Measurements from ENCODE around the gene ERI3. TPM values are rescaled to one million over a fixed set of nuclear protein-coding genes. Genes with fewer than 3 reads are reported as not detected.

Gene ERI3
- total RNA-seq, 2 donors from 2014 or later = 71.9 to 92.1 TPM

DNA sequence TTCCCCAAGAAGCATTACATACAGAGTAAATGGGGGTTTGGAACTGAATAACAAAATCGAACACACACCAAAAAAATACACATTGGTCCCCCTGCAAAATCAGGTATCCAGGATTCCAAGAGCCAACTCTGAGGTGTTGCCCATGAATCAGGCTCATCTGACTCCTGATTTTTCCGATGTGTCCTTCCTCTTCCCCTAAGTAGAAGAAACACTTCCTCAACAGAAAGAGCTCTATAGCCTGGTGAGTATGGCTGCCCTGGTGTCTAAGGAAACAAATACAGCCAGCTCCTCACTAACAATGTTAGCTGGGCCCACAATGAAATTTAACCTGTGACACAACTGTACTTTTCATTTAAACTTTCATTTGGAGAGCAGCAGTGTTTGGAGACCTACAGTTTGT, 33.6 kb downstream of the ERI3 start:
- peaks cover 23% of the 10 kb centered on the region for H3K36me3 ChIP-seq (ENCODE audit: control insufficient read depth, insufficient read depth, low read length)
- Mint-ChIP-seq H3K4me1 (peaks cover 29% of the 10 kb centered on the region), H3K9me3 (no peaks in the 10 kb centered on the region), H3K27me3 (ENCODE audit: insufficient read depth) (no peaks in the 10 kb centered on the region), H3K27ac (no peak overlapping the region), H3K4me3 (no peak overlapping the region), H3K36me3 (ENCODE audit: low read depth) (peaks cover 46% of the 10 kb centered on the region)
- TF ChIP-seq, protein P1, sequence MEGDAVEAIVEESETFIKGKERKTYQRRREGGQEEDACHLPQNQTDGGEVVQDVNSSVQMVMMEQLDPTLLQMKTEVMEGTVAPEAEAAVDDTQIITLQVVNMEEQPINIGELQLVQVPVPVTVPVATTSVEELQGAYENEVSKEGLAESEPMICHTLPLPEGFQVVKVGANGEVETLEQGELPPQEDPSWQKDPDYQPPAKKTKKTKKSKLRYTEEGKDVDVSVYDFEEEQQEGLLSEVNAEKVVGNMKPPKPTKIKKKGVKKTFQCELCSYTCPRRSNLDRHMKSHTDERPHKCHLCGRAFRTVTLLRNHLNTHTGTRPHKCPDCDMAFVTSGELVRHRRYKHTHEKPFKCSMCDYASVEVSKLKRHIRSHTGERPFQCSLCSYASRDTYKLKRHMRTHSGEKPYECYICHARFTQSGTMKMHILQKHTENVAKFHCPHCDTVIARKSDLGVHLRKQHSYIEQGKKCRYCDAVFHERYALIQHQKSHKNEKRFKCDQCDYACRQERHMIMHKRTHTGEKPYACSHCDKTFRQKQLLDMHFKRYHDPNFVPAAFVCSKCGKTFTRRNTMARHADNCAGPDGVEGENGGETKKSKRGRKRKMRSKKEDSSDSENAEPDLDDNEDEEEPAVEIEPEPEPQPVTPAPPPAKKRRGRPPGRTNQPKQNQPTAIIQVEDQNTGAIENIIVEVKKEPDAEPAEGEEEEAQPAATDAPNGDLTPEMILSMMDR (conservative IDR thresholded peaks at IDR 0.05) = no peak
- no peak overlapping the region for H3K4me3 ChIP-seq (ENCODE audit: low read length)
- no peaks in the 10 kb centered on the region for H3K27me3 ChIP-seq (ENCODE audit: control insufficient read depth, insufficient read depth, low read length, poor library complexity, severe bottlenecking)
- H3K9ac ChIP-seq (ENCODE audit: extremely low read depth, low read length, poor library complexity, severe bottlenecking) = no peak overlapping the region
- WGBS, 2 experiments (ENCODE audit: insufficient coverage in 1 of 2, insufficient read length in 1 of 2) = 78% methylated on average over 2 of the region's 2 CpGs; no CpG with 5 or more reads in 1 of the 2 experiments
- H3K27ac ChIP-seq (ENCODE audit: low read depth, low read length) = no peak overlapping the region
- DNase-seq = no peak
- H3K9me3 ChIP-seq (ENCODE audit: control insufficient read depth, low read length) = no peaks in the 10 kb centered on the region
- peaks cover 5% of the 10 kb centered on the region for H3K4me1 ChIP-seq (ENCODE audit: control insufficient read depth, insufficient read depth, low read length)

DNA sequence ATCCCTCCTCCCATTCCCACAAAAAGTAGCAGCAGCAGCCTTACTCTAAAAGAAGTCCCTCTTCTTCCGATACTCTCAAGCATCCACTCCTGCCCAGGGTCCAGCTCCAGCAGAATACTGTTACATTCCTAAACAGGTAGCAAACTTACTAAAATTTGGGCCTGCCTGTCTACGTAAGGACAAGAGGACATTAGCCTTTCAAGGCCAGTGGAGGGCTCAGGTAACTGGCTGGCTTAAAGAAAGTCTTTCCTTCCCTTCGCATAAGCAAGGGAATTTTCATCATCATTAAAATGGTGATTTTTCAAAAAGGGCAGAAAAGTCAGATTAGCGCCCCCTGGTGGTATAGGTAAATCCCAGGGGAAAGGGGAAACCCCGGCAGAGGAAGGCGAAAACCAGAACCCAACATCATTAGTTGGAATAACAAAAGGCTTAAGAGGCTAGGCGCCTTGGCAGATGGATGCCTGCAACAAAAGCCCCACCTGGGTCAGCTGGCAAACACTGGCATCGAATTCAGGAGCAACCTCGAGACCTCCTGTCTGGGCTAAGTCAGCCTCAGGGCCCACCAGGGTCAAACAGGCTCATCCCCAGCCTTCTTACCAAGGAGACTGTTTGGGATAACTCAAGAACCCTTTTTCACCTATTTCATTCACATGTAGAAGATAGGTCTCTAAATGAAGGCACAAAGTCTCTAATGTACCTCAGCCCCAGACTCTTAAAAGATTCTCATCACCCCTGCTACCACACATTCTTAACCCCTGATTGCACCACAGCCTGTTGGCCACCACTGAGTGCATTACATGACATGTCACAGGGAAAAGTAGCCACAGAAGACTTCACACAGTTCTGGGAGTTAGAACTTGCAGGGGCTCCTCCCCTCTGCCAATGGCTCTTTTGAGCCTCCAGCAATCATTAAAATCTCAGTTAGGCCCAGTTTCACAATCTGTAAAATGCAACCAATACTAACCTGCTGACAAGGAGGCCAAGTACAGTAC, 36.7 kb downstream of the ERI3 start:
- Histone ChIP-seq H3K36me3 (ENCODE audit: control insufficient read depth, insufficient read depth, low read length) (peaks cover 23% of the 10 kb centered on the region), H3K27me3 (ENCODE audit: control insufficient read depth, insufficient read depth, low read length, poor library complexity, severe bottlenecking) (no peaks in the 10 kb centered on the region), H3K4me3 (ENCODE audit: low read length) (no peak overlapping the region), H3K9me3 (ENCODE audit: control insufficient read depth, low read length) (no peaks in the 10 kb centered on the region), H3K27ac (ENCODE audit: low read depth, low read length) (no peak overlapping the region), H3K9ac (ENCODE audit: extremely low read depth, low read length, poor library complexity, severe bottlenecking) (no peak overlapping the region), H3K4me1 (ENCODE audit: control insufficient read depth, insufficient read depth, low read length) (peaks cover 17% of the 10 kb centered on the region)
- no peaks in the 10 kb centered on the region for H3K9me3 Mint-ChIP-seq
- TF ChIP-seq, protein P1 (conservative IDR thresholded peaks at IDR 0.05) = peak; percentile 95
- 49 to 61% methylated on average over 4 to 9 of the region's 9 CpGs for WGBS, 2 experiments (ENCODE audit: insufficient coverage in 1 of 2, insufficient read length in 1 of 2)
- H3K27ac Mint-ChIP-seq = peak overlapping the region; percentile 59
- H3K4me1 Mint-ChIP-seq = peaks cover 38% of the 10 kb centered on the region
- H3K36me3 Mint-ChIP-seq (ENCODE audit: low read depth) = peaks cover 38% of the 10 kb centered on the region
- peak; percentile 83 for DNase-seq
- H3K4me3 Mint-ChIP-seq = no peak overlapping the region
- H3K27me3 Mint-ChIP-seq (ENCODE audit: insufficient read depth) = no peaks in the 10 kb centered on the region

DNA sequence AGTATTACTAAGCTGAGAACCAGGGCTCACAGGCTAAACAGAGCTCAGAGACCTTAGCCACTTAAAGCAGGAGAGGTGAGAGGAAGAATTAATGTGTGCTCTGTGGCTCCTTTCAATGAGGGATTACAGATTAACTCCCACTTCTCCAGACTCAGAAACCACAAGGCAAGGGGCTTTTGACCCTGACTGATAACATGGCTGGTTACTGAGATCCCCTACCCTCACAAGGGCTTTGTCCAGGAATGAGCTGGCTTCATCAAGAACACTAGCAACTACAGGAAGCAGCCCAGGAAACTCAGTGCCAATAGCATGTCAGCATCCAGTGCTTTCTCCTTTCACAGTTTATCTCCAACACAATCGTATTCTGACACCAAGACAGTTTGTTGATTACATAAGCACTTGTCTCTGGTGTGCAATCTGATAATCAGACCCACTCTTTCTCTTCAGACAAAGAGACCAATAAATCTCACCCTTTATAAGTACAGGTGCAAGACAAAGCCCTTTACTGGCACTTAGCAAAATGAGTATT, 38.8 kb downstream of the ERI3 start:
- H3K4me1 ChIP-seq (ENCODE audit: control insufficient read depth, insufficient read depth, low read length) = peaks cover 19% of the 10 kb centered on the region
- WGBS, 2 experiments (ENCODE audit: insufficient coverage in 1 of 2, insufficient read length in 1 of 2) = 38 to 78% methylated on average over 1 of the region's 1 CpG
- H3K4me3 ChIP-seq (ENCODE audit: low read length) = no peak overlapping the region
- Mint-ChIP-seq H3K4me3 (no peak overlapping the region), H3K4me1 (peaks cover 43% of the 10 kb centered on the region), H3K9me3 (no peaks in the 10 kb centered on the region), H3K27me3 (ENCODE audit: insufficient read depth) (no peaks in the 10 kb centered on the region), H3K27ac (peak overlapping the region; percentile 53), H3K36me3 (ENCODE audit: low read depth) (peaks cover 34% of the 10 kb centered on the region)
- no peaks in the 10 kb centered on the region for H3K9me3 ChIP-seq (ENCODE audit: control insufficient read depth, low read length)
- H3K9ac ChIP-seq (ENCODE audit: extremely low read depth, low read length, poor library complexity, severe bottlenecking) = no peak overlapping the region
- TF ChIP-seq, protein P1 (conservative IDR thresholded peaks at IDR 0.05) = no peak
- H3K27ac ChIP-seq (ENCODE audit: low read depth, low read length) = no peak overlapping the region
- peak; percentile 63 for DNase-seq
- no peaks in the 10 kb centered on the region for H3K27me3 ChIP-seq (ENCODE audit: control insufficient read depth, insufficient read depth, low read length, poor library complexity, severe bottlenecking)
- peaks cover 36% of the 10 kb centered on the region for H3K36me3 ChIP-seq (ENCODE audit: control insufficient read depth, insufficient read depth, low read length)

All from endodermal cell (in vitro differentiated cells).